HepG2 (cell line): Measurements from ENCODE around the gene ZBTB26. TPM values are rescaled to one million over a fixed set of nuclear protein-coding genes. Genes with fewer than 3 reads are reported as not detected.

Experiments used
- CC2D1A ChIP-seq: sonication (generic); formaldehyde crosslinking; IDR thresholded peaks from 2 replicates; pipeline ENCODE4 v1.8.1; 2023; ENCODE audit warnings: mild to moderate bottlenecking, missing genetic modification reagents
- DMAP1 ChIP-seq: IDR thresholded peaks from 2 replicates; pipeline ENCODE4 v1.6.1; 2016
- FIP1L1 ChIP-seq: fragments of 200-400 bp; formaldehyde crosslinking; IDR thresholded peaks from 2 replicates; pipeline ENCODE4 v1.6.1; 2018; ENCODE audit warnings: low read depth, mild to moderate bottlenecking, low read length, moderate library complexity, borderline replicate concordance; ENCODE audit not compliant: insufficient read depth
- HOXA9 ChIP-seq: sonication (generic); formaldehyde crosslinking; IDR thresholded peaks from 2 replicates; pipeline ENCODE4 v1.8.1; 2022; ENCODE audit warnings: missing genetic modification reagents, mild to moderate bottlenecking, moderate library complexity, borderline replicate concordance
- KMT2A ChIP-seq: sonication (generic); formaldehyde crosslinking; IDR thresholded peaks from 2 replicates; pipeline ENCODE4 v1.4.0; 2020; ENCODE audit warnings: missing genetic modification reagents
- MEF2D ChIP-seq: sonication (generic); formaldehyde crosslinking; IDR thresholded peaks from 2 replicates; pipeline ENCODE4 v1.5.1; 2020; ENCODE audit warnings: mild to moderate bottlenecking, missing genetic modification reagents
- MTA1 ChIP-seq: sonication (generic); formaldehyde crosslinking; IDR thresholded peaks from 2 replicates; pipeline ENCODE4 v1.4.0; 2020; ENCODE audit warnings: missing genetic modification reagents, mild to moderate bottlenecking, borderline replicate concordance
- NFE2L1 ChIP-seq: sonication (generic); formaldehyde crosslinking; IDR thresholded peaks from 2 replicates; pipeline ENCODE4 v1.4.0; 2020; ENCODE audit warnings: missing genetic modification reagents, mild to moderate bottlenecking, borderline replicate concordance
- POLR2A ChIP-seq, 2 experiments: IDR thresholded peaks; 2 replicates each; pipeline ENCODE4 v1.6.1; 2011; ENCODE audit warnings: low read depth in 2 of 2, low read length in 2 of 2, mild to moderate bottlenecking in 1 of 2, moderate library complexity in 1 of 2; ENCODE audit not compliant: insufficient read depth in 1 of 2
- SAFB2 ChIP-seq: sonication (generic); formaldehyde crosslinking; IDR thresholded peaks from 2 replicates; pipeline ENCODE4 v1.5.1; 2020; ENCODE audit warnings: missing genetic modification reagents, low read depth, mild to moderate bottlenecking, borderline replicate concordance
- TGIF2 ChIP-seq: IDR thresholded peaks from 2 replicates; pipeline ENCODE4 v1.6.1; 2016; ENCODE audit warnings: control low read depth, missing compliant biosample characterization
- YEATS4 ChIP-seq: sonication (generic); formaldehyde crosslinking; IDR thresholded peaks from 2 replicates; pipeline ENCODE4 v1.4.0; 2020; ENCODE audit warnings: missing genetic modification reagents, borderline replicate concordance
- ZNF383 ChIP-seq: sonication (generic); formaldehyde crosslinking; IDR thresholded peaks from 2 replicates; pipeline ENCODE4 v1.4.0; 2020; ENCODE audit warnings: missing genetic modification reagents, mild to moderate bottlenecking, borderline replicate concordance
- ZNF530 ChIP-seq: sonication (generic); formaldehyde crosslinking; IDR thresholded peaks from 2 replicates; pipeline ENCODE4 v1.5.0; 2020; ENCODE audit warnings: low read depth, mild to moderate bottlenecking, missing genetic modification reagents
- ZNF674 ChIP-seq: sonication (generic); formaldehyde crosslinking; IDR thresholded peaks from 2 replicates; pipeline ENCODE4 v1.5.0; 2020; ENCODE audit warnings: low read depth, mild to moderate bottlenecking, missing genetic modification reagents
- ZNF75D ChIP-seq: sonication (generic); formaldehyde crosslinking; IDR thresholded peaks from 2 replicates; pipeline ENCODE4 v1.8.1; 2023; ENCODE audit warnings: missing genetic modification reagents, mild to moderate bottlenecking, borderline replicate concordance
- polyA plus RNA-seq, 8 experiments: library from polyadenylated mRNA; depleted of rRNA in 3 of 8; stranded (reverse) in 7 of 8; unstranded in 1 of 8; fragments of >200 nt; fragmentation: Illumina TruSeq in 4 of 8; extraction: Trizol in 4 of 8; gene quantifications; 2 replicates each; pipeline versions ENCODE4 v1.2.1 to v1.2.3, GENCODE V29; 2011 to 2016; ENCODE audit warnings: low read depth in 4 of 8, missing spikeins in 1 of 8, mixed read lengths in 1 of 8; ENCODE audit not compliant: insufficient read depth in 1 of 8
- total RNA-seq, 5 experiments: library from RNA; depleted of rRNA; stranded (reverse); fragments of >200 nt; fragmentation: Illumina TruSeq; extraction: Trizol; gene quantifications; 2 replicates each; pipeline ENCODE4 v1.2.3, GENCODE V29; 2016; ENCODE audit warnings: low read depth in 1 of 5
- TF ChIP-seq, protein P1 (sequence below): IDR thresholded peaks from 2 replicates; pipeline ENCODE4 v1.6.1; 2016; ENCODE audit warnings: low read depth, missing genetic modification reagents, missing compliant biosample characterization
- TF ChIP-seq, protein P2 (sequence below): sonication (generic); formaldehyde crosslinking; IDR thresholded peaks from 2 replicates; pipeline ENCODE4 v1.4.0; 2020; ENCODE audit warnings: missing genetic modification reagents, mild to moderate bottlenecking, borderline replicate concordance
- TF ChIP-seq, protein P3 (sequence below): fragments of 450-650 bp; IDR thresholded peaks from 2 replicates; pipeline ENCODE4 v1.6.1; 2017; ENCODE audit warnings: mild to moderate bottlenecking

The ZBTB26 gene
- total and polyA plus RNA-seq, 2 of the 13 experiments (the other 11 are each of a cell fraction or from before 2014, with no cell fraction given): 4.5 to 8.6 TPM

DNA sequence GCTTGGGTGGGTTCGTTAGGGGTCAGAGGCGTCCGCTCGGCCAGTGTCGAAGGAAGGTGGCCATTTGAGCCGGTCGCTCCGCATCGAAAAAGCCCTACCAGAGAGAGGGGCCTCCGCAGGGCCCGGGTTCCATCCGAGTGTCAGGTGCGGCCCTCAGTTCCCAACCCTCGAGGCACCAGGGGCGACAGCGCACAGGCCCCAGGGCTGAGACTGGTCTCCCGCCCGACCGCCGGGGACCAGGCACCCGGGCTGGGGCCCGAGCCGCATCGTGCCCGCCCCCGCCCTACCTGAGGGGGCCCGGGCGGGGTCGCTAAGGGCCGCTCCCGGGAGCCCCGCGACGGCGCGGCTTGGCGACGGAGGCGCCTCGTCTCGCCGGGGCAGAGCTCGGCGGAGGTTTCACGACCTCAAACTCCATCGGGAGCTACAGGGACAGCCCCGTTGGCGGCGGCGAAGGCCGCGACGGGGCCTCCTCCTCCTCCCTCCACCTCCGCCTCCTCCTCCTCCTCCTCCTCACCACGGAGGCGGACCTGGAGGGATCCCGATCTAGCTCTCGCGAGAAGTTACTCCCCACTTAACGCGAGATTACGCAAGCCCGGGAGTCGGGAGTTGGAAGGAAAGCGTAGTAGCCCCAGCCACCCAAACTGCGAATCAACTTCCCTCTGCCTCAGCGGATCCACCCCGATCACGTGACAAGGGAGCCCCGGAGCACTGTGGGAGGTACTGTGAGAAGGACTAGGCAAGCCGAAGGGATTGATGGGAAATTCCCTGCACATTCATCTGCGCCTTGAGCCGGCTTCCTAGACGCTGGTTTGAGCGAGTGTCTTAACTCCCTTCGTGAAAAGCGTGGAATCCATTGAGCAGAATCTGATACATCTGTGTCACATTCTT, 26.2 kb downstream of the ZBTB26 start, which contains the start of gene RC3H2 (continued):
- TF ChIP-seq ZNF75D (CRISPR knock-in tag) (no peak), ZNF530 (CRISPR knock-in tag) (no peak), CC2D1A (CRISPR knock-in tag) (no peak), POLR2A (IDR thresholded peaks at IDR 0.05; ENCODE audit: insufficient read depth in 1 of 2, low read depth in 2 of 2, low read length in 2 of 2) (peak; percentile 93 to 96), DMAP1 (CRISPR knock-in tag) (peak; percentile 66; the same call in 1 of the 2 replicates), ZNF674 (peak; percentile 67; the same call in 1 of the 2 replicates), MTA1 (no peak), YEATS4 (peak; percentile 88), NFE2L1 (CRISPR knock-in tag) (no peak), SAFB2 (CRISPR knock-in tag) (peak; percentile 87; the same call in 1 of the 2 replicates), KMT2A (CRISPR knock-in tag) (peak; percentile 65), TGIF2 (CRISPR knock-in tag) (no peak), ZNF383 (CRISPR knock-in tag) (no peak), HOXA9 (no peak), MEF2D (CRISPR knock-in tag) (0 out of 2 replicates have a peak, but pooled peaks have one; percentile 36), FIP1L1 (peak; percentile 68)
- TF ChIP-seq, protein P1, sequence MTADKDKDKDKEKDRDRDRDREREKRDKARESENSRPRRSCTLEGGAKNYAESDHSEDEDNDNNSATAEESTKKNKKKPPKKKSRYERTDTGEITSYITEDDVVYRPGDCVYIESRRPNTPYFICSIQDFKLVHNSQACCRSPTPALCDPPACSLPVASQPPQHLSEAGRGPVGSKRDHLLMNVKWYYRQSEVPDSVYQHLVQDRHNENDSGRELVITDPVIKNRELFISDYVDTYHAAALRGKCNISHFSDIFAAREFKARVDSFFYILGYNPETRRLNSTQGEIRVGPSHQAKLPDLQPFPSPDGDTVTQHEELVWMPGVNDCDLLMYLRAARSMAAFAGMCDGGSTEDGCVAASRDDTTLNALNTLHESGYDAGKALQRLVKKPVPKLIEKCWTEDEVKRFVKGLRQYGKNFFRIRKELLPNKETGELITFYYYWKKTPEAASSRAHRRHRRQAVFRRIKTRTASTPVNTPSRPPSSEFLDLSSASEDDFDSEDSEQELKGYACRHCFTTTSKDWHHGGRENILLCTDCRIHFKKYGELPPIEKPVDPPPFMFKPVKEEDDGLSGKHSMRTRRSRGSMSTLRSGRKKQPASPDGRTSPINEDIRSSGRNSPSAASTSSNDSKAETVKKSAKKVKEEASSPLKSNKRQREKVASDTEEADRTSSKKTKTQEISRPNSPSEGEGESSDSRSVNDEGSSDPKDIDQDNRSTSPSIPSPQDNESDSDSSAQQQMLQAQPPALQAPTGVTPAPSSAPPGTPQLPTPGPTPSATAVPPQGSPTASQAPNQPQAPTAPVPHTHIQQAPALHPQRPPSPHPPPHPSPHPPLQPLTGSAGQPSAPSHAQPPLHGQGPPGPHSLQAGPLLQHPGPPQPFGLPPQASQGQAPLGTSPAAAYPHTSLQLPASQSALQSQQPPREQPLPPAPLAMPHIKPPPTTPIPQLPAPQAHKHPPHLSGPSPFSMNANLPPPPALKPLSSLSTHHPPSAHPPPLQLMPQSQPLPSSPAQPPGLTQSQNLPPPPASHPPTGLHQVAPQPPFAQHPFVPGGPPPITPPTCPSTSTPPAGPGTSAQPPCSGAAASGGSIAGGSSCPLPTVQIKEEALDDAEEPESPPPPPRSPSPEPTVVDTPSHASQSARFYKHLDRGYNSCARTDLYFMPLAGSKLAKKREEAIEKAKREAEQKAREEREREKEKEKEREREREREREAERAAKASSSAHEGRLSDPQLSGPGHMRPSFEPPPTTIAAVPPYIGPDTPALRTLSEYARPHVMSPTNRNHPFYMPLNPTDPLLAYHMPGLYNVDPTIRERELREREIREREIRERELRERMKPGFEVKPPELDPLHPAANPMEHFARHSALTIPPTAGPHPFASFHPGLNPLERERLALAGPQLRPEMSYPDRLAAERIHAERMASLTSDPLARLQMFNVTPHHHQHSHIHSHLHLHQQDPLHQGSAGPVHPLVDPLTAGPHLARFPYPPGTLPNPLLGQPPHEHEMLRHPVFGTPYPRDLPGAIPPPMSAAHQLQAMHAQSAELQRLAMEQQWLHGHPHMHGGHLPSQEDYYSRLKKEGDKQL (CRISPR knock-in tag): no peak
- TF ChIP-seq, protein P2, sequence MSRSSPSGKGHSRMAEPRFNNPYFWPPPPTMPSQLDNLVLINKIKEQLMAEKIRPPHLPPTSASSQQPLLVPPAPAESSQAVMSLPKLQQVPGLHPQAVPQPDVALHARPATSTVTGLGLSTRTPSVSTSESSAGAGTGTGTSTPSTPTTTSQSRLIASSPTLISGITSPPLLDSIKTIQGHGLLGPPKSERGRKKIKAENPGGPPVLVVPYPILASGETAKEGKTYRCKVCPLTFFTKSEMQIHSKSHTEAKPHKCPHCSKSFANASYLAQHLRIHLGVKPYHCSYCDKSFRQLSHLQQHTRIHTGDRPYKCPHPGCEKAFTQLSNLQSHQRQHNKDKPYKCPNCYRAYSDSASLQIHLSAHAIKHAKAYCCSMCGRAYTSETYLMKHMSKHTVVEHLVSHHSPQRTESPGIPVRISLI: no peak; the same call in 1 of the 2 replicates
- TF ChIP-seq, protein P3, sequence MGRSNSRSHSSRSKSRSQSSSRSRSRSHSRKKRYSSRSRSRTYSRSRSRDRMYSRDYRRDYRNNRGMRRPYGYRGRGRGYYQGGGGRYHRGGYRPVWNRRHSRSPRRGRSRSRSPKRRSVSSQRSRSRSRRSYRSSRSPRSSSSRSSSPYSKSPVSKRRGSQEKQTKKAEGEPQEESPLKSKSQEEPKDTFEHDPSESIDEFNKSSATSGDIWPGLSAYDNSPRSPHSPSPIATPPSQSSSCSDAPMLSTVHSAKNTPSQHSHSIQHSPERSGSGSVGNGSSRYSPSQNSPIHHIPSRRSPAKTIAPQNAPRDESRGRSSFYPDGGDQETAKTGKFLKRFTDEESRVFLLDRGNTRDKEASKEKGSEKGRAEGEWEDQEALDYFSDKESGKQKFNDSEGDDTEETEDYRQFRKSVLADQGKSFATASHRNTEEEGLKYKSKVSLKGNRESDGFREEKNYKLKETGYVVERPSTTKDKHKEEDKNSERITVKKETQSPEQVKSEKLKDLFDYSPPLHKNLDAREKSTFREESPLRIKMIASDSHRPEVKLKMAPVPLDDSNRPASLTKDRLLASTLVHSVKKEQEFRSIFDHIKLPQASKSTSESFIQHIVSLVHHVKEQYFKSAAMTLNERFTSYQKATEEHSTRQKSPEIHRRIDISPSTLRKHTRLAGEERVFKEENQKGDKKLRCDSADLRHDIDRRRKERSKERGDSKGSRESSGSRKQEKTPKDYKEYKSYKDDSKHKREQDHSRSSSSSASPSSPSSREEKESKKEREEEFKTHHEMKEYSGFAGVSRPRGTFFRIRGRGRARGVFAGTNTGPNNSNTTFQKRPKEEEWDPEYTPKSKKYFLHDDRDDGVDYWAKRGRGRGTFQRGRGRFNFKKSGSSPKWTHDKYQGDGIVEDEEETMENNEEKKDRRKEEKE: no peak
